Stimulated activated CD4-positive, alpha-beta T cell treated with anti-CD3 and anti-CD28 coated beads, Interleukin-12 subunit alpha, Interleukin-12 subunit beta, amount 100 ng/mL, for 24 hours (primary cell): ENCODE results near the gene ANKRD24.
"Not testable (repeated sequence)": the region's sequence is repeated elsewhere in the genome, so short reads cannot be mapped to it uniquely, and the experiment has no call there.

Experiments used
- DNase-seq, 2 experiments: peaks; one replicate each; pipeline ENCODE4 v3.0.0-alpha.2; 2020; ENCODE audit warnings: low read depth in 2 of 2

ANKRD24 gene

DNA sequence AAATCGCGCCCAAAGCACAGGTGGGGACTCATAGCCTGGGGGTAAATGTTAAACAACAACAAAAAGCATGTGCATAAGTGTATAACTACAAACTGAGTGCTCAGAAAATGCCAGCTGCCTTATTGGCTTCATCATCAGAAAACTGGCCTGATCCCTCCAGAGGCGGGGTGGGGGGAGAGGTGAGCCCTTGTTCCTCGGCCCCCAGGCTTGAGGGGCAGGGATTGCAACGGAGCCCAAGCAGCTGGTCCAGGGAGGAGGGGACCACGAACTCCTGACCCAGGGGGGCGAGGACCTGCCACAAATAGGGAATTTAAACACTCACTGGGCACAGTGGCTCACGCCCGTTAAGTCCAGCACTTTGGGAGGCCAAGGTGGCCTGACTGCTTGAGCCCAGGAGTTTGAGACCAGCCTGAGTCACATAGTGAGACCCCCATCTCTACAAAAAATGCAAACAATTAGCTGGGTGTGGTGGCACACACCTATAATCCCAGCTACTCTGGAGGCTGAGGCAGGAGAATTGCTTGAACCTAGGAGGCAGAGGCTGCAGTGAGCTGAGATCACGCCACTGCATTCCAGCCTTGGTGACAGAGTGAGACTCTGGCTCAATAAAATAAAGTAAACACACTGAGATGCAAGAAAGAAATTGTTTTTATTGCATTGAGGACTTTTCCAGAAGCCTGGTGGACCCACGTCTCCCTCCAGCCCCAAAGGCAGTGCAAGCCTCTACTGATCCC is 8.8 kb upstream of the ANKRD24 start:
- no peak for DNase-seq

GRCh38 chr19:4174213-4174894 is 8.1 kb upstream of the ANKRD24 start:
- DNase-seq = no peak

DNA sequence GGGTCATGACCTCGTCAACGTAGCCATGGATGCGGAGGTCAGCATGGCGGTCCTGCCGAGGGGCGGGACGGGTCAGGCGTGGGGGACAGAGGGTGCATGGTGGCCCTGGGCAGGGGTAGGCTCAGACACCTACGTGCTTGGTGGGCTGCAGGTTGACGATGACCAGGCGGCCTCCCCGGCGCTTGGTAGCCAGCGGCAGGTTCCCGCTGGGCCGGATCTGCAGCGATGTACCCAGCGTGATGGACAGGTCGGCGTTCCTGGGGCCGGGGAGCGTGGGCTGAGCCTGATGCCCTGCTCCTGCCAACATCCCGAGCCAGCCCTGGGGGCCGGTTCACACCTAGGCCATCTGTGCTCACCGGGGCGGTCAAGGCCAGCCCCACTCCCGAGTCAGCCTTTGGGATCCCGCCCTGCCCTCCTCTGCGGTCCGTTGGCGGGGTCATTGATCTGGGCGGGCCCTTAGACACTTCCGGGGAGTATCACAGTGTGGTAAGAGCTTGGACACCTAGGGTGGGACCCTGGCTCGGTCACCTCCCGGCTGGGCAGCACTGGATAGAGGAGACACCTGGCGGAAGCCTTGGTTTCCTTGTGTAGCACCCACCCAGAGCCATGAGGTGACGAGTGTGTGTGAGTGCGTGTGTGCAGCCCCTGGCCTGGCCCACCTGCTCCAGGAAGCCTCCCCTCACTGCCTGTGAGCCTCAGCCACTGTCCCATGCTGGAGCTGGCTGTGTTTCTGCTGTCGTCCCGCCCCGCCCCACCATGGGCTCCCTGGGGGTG is 7.4 kb upstream of the ANKRD24 start:
- DNase-seq = no peak

GRCh38 chr19:4175669-4175931 is 6.9 kb upstream of the ANKRD24 start:
- no peak for DNase-seq

DNA sequence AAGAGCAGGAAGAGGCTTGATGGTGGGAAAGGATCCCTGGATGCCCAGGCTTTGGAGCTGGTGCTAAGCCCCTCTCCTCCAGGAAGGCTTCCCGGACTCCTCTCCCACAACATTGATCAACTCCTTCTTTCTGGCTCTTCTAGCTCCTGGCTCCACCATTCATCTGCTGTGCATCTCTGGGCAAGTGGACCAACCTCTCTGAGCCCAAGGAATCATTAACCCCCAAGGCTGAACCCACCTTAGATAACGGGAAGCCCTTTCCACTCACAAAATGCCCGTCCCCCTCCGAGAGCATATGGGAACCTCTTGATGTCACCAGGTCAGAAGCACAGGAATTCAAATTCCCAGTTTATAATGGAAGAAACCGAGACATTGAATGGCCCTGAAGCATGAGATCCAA is 5.3 kb upstream of the ANKRD24 start:
- DNase-seq = no peak

- DNase-seq = no peak
These were observed 3.5 kb upstream of the ANKRD24 start for GRCh38 chr19:4178990-4179389.

DNA sequence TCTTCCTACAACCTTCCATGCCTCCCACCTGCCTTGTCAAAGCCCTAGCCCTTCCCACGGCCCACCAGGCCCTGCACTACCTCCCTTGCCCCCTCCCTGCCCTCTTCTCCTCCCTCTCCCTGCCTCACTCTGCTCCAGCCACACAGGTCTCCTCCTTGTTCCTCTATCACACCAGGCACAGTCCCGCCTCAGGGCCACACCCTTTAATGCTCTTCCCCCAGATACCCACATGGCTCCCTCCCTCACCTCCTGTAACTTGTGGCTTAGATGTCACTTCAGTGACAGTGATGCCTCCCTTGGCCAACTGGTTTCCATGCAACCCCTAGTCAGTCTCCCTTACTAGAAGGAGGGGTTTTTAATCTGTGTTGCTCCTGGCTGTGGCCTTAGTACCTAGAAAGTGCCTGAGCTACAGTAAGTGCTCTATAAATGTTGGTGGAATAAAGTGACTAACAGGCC is 1.4 kb upstream of the ANKRD24 start:
- DNase-seq = no peak

GRCh38 chr19:4183967-4184717 is 1.7 kb downstream of the ANKRD24 start:
- no peak for DNase-seq

- no peak for DNase-seq
These were observed 2.3 kb downstream of the ANKRD24 start for GRCh38 chr19:4184718-4185352.

- no peak for DNase-seq
These were observed 3.1 kb downstream of the ANKRD24 start for GRCh38 chr19:4185413-4186086.

DNA sequence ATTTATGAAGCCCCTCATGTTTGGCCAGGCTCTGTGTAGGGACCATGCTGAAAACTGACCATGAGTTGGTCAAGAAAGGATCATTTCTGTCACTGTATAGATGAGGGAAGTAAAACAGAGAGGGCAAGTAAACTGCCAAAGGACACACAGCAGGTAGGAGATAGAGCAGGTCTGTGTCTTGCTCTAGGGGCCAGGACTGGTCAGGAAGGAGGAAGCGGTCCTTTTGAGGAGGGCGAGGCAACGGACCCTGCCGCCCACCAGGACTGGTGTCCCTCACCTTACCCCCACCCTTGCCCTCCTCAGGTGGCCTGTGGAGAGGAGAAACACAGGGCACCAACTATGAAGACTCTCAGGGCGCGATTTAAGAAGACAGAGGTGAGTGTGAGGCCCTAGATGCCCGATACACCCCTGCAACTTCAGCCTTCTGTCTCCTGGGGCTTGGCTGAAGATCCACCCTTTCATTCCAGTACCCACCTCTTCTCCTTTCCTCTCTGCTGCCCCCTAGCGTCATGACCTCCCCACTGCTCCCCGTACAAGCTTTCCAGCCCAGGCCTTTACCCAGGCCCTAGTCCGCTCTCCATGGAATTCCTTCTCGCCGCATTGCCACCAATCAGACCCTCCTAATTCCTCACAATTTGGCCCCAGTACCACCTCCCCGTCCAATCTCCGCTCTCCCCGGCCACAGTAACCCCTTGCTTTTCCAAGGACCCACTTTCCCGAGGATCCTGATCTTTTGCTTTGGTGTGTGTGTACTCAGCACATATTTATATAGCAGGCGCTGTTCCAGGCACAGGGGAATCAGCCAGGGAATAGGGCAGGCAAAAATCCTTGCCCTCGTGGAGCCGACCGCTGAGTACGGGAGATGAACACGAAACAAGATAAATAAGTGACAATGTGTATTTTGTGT is 3.9 kb downstream of the ANKRD24 start:
- DNase-seq = peak; percentile 60 to 85

DNA sequence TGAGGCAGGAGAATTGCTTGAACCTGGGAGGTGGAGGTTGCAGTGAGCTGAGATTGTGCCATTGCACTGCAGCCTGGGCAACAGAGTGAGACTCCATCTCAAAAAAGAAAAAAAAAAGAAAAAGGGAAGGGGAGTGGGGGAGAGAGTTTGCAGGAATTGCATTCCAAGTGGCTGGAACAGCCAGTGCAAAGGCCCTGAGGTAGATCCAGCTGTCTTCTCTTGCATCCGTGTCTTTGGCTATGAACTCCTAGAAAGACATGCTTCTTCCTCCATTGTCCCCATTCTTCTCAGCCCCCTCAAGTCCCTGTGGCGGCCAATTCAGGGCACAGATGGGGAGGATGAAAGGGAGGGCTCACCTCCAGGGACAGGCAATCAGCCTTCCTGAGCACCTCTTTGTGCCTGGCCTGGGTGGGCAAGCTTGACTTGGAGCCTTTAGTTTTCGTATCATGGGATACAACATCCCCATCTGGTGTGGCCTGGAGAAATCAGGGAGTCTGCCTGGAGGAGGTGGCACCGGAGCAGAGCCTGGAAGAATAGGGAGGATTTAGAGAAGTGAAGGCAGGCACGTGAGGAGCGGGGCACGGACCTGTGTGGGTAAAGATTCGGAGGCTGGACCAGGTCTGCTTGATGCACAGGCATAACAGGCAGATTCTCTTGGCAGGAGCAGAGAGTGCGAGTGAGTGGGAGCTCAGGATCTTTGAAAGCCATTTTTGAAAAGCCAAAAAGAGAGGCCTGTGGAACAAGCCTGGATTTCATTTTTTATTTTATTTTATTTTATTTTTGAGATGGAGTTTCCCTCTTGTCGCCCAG is 5.0 kb downstream of the ANKRD24 start:
- DNase-seq = no peak

- no peak for DNase-seq
These were observed 7.2 kb downstream of the ANKRD24 start for GRCh38 chr19:4189641-4190040.

DNA sequence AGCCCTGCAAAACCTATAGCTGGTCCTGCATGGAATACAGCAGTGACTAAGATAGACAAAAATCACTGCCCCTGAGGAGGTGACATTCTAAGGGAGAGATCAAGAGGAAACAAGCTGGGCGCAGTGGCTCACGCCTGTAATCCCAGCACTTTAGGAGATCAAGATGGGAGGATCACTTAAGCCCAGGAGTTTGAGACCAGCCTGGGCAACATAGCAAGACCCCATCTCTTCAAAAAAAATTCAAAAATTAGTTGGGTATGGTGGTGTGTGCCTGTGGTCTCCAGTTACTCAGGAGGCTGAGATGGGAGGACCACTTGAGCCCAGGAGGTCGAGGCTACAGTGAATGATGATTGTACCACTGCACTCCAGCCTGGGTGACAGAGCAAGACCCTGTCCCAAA is 10.0 kb downstream of the ANKRD24 start:
- DNase-seq = not testable (repeated sequence)

DNA sequence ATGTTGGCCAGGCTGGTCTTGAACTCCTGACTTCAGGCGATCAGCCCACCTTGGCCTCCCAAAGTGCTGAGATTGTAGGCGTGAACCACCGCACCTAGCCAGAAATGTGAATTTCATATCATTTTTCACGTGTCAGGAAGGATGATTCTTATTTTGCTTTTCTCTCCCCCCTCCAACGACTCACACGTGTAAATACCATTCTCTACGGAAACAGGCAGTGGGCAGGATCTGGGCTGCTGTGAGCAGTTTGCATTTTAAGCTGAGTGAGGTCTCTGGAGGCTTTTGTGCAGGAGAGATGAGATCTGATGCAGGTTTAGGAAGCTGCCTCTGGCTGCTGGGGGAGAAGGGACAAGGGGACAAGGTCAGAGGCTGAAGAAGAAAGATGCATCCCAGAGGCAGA is 11.9 kb downstream of the ANKRD24 start:
- DNase-seq = no peak

GRCh38 chr19:4196009-4196408 is 13.5 kb downstream of the ANKRD24 start:
- no peak for DNase-seq

DNA sequence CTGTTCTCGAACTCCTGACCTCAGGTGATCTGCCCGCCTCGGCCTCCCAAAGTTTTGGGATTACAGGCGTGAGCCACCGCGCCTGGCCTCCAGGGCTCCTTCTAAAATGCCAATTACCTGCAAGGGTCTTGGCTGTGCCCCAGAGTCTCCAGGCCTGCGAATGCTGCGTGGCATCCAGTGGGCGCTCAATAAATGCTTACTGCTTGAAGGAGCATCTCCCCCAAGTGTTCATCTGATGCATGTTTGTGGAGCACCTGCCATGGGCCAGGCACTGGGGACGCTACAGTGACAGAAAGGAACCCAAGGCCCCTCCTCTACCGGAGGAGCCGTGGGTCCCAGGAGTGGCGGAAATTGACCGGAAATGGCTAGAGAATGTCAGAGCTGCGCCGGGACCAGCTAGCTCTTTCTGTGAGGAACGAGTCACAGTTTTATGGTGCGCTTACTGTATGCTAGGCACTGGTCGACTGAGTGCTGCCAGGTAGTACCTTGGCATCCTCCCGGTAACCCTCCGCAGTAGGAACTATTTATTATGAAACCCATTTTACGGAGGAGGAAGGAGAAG is 14.2 kb downstream of the ANKRD24 start:
- DNase-seq = no peak

- DNase-seq = no peak
These were observed 14.7 kb downstream of the ANKRD24 start for GRCh38 chr19:4197228-4197624.
